Activated T-helper 2 cell treated with anti-CD3 and anti-CD28 coated beads, Interferon-gamma antibody, Interleukin-2, Interleukin-4, amounts not matched to agents 10 μg/mL and 5 μg/mL and 100 μg/mL, durations not matched to agents 14 hours and 24 hours and 36 hours (primary cell): ENCODE measurements around the gene CRYAA. TPM values are rescaled to one million over a fixed set of nuclear protein-coding genes. Genes with fewer than 3 reads are reported as not detected.
"Not testable (repeated sequence)": the region's sequence is repeated elsewhere in the genome, so short reads cannot be mapped to it uniquely, and the experiment has no call there.

ENCODE experiments used
- DNase-seq: peaks from one replicate; pipeline ENCODE4 v3.0.0; 2021; ENCODE audit warnings: low spot score
- H3K27ac Mint-ChIP-seq: one replicate; pipeline ENCODE4 v1.8.0; 2021; ENCODE audit warnings: mixed read lengths
- H3K27me3 Mint-ChIP-seq: one replicate; pipeline ENCODE4 v1.8.0; 2021; ENCODE audit warnings: low read depth, mixed read lengths
- H3K36me3 Mint-ChIP-seq: one replicate; pipeline ENCODE4 v1.8.0; 2021; ENCODE audit warnings: low read depth, mixed read lengths
- H3K4me1 Mint-ChIP-seq: one replicate; pipeline ENCODE4 v1.8.0; 2021; ENCODE audit warnings: low read depth, mixed read lengths
- H3K4me3 Mint-ChIP-seq: one replicate; pipeline ENCODE4 v1.8.0; 2021; ENCODE audit warnings: low read depth, mild to moderate bottlenecking, moderate library complexity, mixed read lengths
- H3K9me3 Mint-ChIP-seq: one replicate; pipeline ENCODE4 v1.8.0; 2021; ENCODE audit warnings: mixed read lengths
- intact Hi-C: fragments of 100-400 bp; cut with micrococcal nuclease; formaldehyde crosslinking; loops from one replicate; pipeline ENCODE4 v1.15.1; 2023
- total RNA-seq: library from RNA; stranded (reverse); gene quantifications from 2 replicates; pipeline ENCODE4 v1.2.3, GENCODE V29; 2022

Gene CRYAA, protein sequence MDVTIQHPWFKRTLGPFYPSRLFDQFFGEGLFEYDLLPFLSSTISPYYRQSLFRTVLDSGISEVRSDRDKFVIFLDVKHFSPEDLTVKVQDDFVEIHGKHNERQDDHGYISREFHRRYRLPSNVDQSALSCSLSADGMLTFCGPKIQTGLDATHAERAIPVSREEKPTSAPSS
- not detected in 2 replicates for total RNA-seq

DNA sequence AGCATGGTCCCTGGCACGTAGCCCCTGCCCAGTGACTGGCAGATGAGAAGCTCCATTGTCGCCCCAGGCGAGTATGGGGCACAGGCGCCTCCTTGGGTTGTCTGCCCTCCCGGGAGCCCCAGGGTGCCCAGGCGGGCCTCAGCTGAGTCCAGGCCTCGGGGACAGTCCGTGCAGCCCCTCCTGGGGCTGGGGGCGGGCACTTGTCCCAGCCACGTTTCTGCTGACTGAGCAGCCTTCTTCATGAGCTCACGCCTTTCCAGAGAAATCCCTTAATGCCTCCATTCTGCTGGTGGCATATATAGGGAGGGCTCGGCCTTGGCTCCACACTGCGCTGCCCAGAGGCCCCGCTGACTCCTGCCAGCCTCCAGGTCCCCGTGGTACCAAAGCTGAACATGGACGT, at the start of gene CRYAA:
TSS of gene CRYAA (plus strand) at position 301 of the 400 bp plus-strand sequence. CDS start at position 393, 92 bp downstream.
- H3K9me3 Mint-ChIP-seq, H3K36me3 Mint-ChIP-seq, H3K4me1 Mint-ChIP-seq, H3K27ac Mint-ChIP-seq, H3K4me3 Mint-ChIP-seq, H3K27me3 Mint-ChIP-seq, intact Hi-C loops, DNase-seq: not testable (repeated sequence)

DNA sequence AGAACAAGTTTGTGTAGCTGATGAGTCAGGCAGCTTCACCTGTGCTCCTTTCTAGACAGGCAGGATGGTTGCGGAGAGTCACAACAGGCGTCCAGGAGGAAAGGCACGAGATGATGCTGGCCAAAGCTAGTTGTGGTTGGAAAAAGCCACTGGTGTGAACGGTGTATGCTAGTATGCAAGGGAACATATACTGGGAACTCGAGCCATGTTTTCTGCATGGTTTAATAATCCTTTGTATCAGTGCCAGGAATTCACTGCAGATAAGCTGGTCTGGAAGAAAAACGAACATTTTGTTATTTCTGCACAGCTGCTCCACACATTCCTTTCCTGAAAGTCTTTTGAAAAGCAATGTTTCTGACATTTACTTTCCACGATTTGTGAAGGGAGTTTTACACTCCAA, 38.7 kb upstream of the CRYAA start:
- H3K9me3 Mint-ChIP-seq, H3K27ac Mint-ChIP-seq, H3K4me1 Mint-ChIP-seq, intact Hi-C loops, H3K27me3 Mint-ChIP-seq, H3K4me3 Mint-ChIP-seq, H3K36me3 Mint-ChIP-seq, DNase-seq: not testable (repeated sequence)

DNA sequence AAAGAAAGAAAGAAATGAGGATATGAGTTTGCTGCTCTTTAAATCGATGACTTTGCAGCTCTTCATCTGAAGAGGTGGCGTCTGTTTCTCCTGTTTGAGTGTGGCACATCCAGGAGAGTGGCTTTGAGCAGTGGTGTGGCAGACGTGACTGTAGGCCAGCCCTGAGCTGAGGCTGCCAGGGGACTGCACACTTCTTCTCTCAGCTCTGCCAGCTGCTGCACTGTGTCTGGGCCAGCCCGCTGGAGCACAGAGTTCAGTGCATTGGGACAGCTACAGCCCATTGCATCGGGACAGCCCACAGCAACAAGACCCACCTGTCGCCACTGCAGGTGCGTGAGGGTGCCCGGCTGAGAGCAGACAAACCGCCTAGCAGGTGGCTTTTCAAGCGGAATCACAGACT, 34.3 kb upstream of the CRYAA start:
- H3K4me3 Mint-ChIP-seq, H3K27ac Mint-ChIP-seq, H3K27me3 Mint-ChIP-seq, DNase-seq, H3K4me1 Mint-ChIP-seq, intact Hi-C loops, H3K36me3 Mint-ChIP-seq, H3K9me3 Mint-ChIP-seq: not testable (repeated sequence)

DNA sequence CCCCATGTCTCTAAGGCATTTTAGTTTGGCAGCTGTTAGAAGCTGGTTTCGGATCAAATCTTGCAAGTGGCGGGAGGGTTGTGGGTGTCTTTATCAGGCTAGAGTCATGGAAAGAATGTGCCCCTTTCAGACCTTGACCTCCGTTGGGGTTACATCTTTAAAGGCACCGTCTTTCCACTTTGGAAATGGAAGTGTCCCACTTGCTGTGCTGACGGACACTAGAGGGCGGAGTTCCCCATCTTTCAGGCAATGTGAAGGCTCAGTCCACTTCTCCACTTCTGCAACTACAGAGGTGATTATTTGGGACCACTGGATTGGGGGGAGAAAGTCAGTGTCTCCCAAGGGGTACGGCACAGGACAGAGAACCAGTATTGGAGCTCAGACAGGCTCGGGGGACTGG, 29.9 kb upstream of the CRYAA start:
- DNase-seq, H3K27me3 Mint-ChIP-seq, H3K9me3 Mint-ChIP-seq, H3K4me3 Mint-ChIP-seq, H3K27ac Mint-ChIP-seq, H3K36me3 Mint-ChIP-seq, intact Hi-C loops, H3K4me1 Mint-ChIP-seq: not testable (repeated sequence)

DNA sequence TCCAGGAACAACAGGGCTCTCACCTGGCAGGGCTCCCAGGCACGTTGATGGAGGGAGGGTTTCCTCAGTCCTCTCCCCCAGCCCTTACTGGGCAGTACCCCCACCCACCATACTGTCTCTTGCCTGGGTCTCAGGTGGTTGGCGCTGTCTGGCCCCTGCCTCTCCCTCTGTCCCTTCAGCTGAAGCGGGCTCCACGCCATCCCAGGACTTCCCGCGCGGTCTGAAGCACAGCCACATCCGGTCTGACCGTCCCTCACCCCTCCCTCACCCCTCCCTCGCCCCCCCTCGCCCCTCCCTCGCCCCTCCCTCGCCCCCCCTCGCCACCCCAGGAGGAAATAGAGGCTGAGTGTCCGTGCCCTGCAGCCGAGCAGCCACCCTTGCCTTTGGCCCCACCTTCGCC, 27.4 kb upstream of the CRYAA start:
- DNase-seq, H3K4me3 Mint-ChIP-seq, H3K36me3 Mint-ChIP-seq, intact Hi-C loops, H3K27ac Mint-ChIP-seq, H3K27me3 Mint-ChIP-seq, H3K9me3 Mint-ChIP-seq, H3K4me1 Mint-ChIP-seq: not testable (repeated sequence)

DNA sequence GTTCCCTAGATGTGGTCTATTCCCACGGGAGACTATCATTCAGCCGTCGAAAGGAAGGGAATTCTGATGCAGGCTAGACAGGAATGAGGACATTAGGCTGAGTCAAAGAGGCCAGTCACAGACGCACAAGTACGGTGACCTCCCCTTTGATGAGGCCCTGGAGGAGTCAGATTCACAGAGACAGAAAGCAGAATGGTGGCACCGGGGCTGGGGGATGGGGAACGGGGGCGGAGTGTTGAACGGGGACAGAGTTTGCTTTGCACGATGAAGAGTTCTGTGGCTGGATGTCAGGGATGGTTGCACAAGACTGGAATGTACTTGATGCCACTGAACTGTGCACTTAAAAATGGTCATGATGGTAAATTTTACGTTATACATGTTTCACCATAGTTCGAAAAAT, 22.2 kb upstream of the CRYAA start:
- intact Hi-C loops, H3K36me3 Mint-ChIP-seq, DNase-seq, H3K9me3 Mint-ChIP-seq, H3K4me1 Mint-ChIP-seq, H3K27ac Mint-ChIP-seq, H3K4me3 Mint-ChIP-seq, H3K27me3 Mint-ChIP-seq: not testable (repeated sequence)

DNA sequence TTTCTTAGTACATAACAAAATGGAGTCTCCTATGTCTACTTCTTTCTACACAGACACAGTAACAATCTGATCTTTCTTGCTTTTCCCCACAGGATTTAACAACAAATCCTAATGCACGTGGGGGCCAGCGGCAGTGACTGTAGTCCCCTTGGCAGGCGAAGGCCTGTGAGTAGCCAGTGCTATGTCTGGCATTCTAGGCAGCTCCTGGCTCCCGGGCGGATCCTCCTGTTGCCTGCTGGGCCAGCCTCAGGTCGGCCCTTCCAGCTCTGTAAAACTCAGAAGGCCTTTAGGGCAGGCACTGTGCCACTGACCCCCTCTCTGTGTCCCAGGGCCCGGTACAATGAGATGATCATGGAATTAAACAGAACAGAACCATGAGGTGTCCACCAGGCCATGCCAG, 20.8 kb upstream of the CRYAA start:
- H3K36me3 Mint-ChIP-seq, H3K4me3 Mint-ChIP-seq, H3K4me1 Mint-ChIP-seq, DNase-seq, intact Hi-C loops, H3K9me3 Mint-ChIP-seq, H3K27ac Mint-ChIP-seq, H3K27me3 Mint-ChIP-seq: not testable (repeated sequence)

DNA sequence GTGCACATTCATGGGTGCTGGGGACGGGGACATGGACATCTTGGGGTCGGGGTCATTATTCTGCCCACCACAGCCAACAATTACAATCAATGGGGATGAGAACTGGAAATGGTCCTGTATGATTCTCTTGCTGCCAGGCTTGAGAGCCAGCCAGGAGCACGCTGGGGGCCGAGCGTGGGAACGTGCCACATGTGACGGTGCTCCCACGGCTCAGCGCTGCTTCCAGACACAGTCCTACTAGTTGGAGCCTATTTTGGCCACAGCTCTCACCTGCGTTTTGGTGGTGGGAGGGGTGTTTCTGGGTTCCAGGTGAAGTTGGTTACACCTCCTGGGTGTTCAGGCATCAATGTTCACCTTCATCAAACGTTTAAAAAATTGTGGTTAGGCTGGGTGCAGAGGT, 19.5 kb upstream of the CRYAA start:
- H3K4me1 Mint-ChIP-seq, DNase-seq, H3K9me3 Mint-ChIP-seq, H3K36me3 Mint-ChIP-seq, intact Hi-C loops, H3K27ac Mint-ChIP-seq, H3K4me3 Mint-ChIP-seq, H3K27me3 Mint-ChIP-seq: not testable (repeated sequence)

DNA sequence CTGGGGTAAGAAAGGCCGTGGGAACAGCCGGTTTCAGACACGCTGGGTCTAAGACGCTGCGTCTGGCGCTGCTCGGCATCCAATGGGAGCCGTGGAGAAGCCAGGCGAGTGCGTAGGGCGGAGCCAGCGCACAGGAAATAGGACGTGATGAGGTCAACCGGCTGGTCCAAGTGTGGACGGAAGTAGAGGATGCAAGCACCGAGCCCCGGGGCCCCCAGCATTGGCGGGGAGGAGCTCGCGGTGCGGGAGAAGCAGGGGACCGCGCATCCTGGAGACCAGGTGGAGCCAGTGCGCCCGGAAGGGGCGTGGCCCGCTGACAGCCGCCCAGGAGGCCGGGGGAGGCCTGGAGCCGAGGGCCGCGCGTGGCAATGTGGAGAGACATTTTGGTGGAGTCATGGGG, 15.2 kb upstream of the CRYAA start:
- H3K4me3 Mint-ChIP-seq, H3K9me3 Mint-ChIP-seq, H3K27me3 Mint-ChIP-seq, H3K4me1 Mint-ChIP-seq, intact Hi-C loops, H3K36me3 Mint-ChIP-seq, DNase-seq, H3K27ac Mint-ChIP-seq: not testable (repeated sequence)

DNA sequence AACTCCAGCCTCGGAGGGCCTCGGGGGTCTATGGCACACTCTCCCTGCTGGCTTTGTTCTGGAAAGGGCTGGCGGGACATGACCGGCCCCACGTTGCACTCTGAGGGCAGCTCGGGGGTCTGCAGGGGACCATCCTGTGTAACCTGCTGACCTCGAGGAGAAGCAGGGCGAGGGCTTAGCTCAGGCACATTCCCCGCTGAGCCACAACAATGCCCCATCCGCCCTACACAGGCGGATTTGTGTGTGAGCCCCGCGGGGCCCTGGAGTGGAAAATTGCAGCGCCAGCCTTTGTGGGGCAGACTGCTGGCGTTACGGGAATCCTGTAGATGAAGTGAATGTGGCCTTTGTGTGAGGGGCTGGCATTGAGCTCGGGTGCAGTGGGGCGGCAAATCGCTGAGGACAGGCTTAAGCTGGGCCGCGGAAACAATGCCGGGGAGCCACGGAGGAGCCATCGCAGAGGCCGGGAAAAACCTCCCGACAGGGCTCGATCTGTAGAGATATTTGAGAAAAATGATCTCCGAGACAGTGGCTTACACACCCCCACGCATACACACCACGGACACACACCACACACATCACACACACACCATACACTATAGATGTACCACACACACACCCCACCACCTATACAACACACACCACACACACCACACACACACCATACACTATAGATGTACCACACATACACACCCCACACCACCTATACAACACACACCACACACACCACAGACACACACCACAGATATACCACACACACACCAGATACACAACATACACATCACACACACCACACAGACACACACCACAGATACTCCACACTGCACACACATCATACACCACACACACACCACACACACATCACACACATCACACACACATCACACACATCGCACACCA, 9.3 kb upstream of the CRYAA start:
- H3K36me3 Mint-ChIP-seq, H3K9me3 Mint-ChIP-seq, DNase-seq, H3K27me3 Mint-ChIP-seq, H3K27ac Mint-ChIP-seq, H3K4me3 Mint-ChIP-seq, intact Hi-C loops, H3K4me1 Mint-ChIP-seq: not testable (repeated sequence)

DNA sequence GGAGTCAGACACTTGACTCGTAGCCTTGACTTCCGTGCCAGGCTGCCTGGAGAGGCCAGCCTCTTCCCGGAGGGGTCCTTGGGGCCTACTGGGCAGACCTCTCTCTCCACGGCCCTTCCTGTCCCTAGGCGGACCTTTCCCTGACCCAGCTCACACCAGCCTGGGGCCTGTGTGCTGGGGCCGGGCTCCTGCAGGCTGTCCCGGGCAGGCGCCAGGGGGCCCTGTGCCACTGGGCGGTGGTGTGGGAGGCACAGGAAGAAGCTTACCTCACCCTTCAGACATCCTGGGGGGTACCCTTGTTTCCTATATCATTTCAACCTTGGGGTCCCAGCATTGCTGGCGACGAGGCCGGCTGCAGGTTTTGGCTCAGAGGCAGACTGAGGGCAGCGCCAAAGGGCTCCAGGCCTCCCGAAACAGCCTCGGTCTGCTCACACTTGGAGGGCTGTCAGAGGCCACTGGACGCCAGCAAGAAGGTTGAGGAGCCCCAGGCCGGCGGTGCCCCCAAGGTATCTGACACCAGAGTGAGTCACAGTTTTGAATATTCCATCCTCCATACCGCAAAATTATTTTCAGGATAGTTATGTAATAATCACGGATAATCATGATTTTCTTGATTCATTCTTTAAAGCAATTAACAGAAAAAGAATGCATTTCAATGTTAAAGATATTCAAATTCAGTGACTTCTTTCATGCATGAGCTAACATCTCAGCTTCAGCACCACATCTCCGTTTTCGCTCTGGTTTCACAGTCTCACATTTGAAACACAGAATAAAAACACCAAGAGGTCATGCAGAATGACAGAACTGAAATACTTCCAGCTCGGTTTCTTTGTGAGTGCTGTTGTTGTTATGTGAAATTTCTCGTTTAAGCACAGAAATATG, 6.7 kb upstream of the CRYAA start:
- H3K27ac Mint-ChIP-seq, H3K9me3 Mint-ChIP-seq, H3K36me3 Mint-ChIP-seq, intact Hi-C loops, DNase-seq, H3K27me3 Mint-ChIP-seq, H3K4me3 Mint-ChIP-seq, H3K4me1 Mint-ChIP-seq: not testable (repeated sequence)

DNA sequence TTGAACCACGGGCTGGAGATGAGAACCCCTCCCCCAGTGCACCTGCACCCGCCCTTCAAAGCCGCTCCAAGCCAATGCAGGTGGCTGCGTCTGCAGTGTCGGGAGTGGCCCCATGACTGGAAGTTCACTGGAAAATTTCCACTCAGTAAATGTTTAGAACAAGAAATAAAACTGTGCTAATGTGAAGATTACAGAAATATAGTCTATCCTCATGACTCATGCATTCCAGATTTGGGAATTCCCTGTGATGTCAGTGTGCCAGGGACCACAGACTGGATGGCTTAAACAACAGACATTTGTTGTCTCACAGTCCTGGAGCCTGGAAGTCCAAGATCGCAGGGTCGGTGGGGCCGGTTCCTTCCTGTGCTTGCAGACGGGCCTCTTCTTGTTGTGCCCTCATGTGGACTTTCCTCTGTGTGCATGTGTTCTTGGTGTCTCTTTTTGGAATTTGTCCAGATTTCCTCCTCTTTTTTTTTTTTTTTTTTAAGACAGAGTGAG, 6.1 kb upstream of the CRYAA start:
- intact Hi-C loops, DNase-seq, H3K27me3 Mint-ChIP-seq, H3K36me3 Mint-ChIP-seq, H3K27ac Mint-ChIP-seq, H3K4me1 Mint-ChIP-seq, H3K4me3 Mint-ChIP-seq, H3K9me3 Mint-ChIP-seq: not testable (repeated sequence)

DNA sequence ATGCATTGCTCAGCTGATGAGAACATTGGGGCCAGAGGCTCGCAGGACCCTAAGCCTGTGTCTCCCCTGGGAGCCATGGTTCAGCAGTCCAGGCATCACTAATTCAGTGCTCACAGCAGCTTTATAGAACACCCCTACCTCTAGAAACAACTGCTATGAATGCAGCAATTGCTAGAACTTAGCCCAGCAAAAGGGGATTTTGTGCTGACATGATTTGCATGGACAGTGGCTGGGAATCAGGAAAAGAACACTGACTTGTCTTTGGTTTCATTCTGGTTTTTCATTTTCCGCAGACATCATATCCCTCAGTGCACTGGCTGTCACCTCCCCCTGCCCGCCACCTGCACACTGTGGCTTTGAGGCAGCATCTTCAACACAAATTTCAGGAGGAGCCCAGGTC, 4.0 kb upstream of the CRYAA start:
- H3K4me3 Mint-ChIP-seq, H3K4me1 Mint-ChIP-seq, H3K27me3 Mint-ChIP-seq, DNase-seq, H3K9me3 Mint-ChIP-seq, H3K27ac Mint-ChIP-seq, intact Hi-C loops, H3K36me3 Mint-ChIP-seq: not testable (repeated sequence)
